Measurements from ENCODE around the gene TTF1.

GRCh38 chr9:132456241-132456640 lies 49.6 kb upstream of the TTF1 start:
- TF ChIP-seq, protein P1, sequence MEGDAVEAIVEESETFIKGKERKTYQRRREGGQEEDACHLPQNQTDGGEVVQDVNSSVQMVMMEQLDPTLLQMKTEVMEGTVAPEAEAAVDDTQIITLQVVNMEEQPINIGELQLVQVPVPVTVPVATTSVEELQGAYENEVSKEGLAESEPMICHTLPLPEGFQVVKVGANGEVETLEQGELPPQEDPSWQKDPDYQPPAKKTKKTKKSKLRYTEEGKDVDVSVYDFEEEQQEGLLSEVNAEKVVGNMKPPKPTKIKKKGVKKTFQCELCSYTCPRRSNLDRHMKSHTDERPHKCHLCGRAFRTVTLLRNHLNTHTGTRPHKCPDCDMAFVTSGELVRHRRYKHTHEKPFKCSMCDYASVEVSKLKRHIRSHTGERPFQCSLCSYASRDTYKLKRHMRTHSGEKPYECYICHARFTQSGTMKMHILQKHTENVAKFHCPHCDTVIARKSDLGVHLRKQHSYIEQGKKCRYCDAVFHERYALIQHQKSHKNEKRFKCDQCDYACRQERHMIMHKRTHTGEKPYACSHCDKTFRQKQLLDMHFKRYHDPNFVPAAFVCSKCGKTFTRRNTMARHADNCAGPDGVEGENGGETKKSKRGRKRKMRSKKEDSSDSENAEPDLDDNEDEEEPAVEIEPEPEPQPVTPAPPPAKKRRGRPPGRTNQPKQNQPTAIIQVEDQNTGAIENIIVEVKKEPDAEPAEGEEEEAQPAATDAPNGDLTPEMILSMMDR (IDR thresholded peaks at IDR 0.05 in 8 of 11, conservative IDR thresholded peaks at IDR 0.05 in 3 of 11), result no peak
- TF ChIP-seq POLR2AphosphoS5 (IDR thresholded peaks at IDR 0.05), result no peak

Data from spleen (tissue), 7 donors.